Medulla oblongata (tissue), 1 donor: ENCODE results near the gene INO80B.
A peak's percentile ranks its signal among the peaks of the same experiment; 100 is the strongest.
"Not testable (repeated sequence)": the region's sequence is repeated elsewhere in the genome, so short reads cannot be mapped to it uniquely, and the experiment has no call there.

Experiments
- DNase-seq: peaks from one replicate; pipeline ENCODE4 v3.0.0-alpha.2; 2015; ENCODE audit errors: extremely low spot score

The INO80B gene

GRCh38 chr2:74481961-74482800 is 27.3 kb downstream of the INO80B start:
- DNase-seq, result no peak

GRCh38 chr2:74482801-74483674 is 28.2 kb downstream of the INO80B start, which contains the start of the genes CCDC142 and TTC31:
Gene CCDC142, minus strand, starts transcription at chr2:74482998. Its CDS starts 161 bp downstream, at chr2:74482837.
Gene TTC31, plus strand, starts transcription at chr2:74483081. Its CDS starts 15 bp downstream, at chr2:74483096.
- DNase-seq, result peak; percentile 98

- DNase-seq, result not testable (repeated sequence)
Observed at GRCh38 chr2:74483675-74484164, 28.8 kb downstream of the INO80B start.

- no peak for DNase-seq
Observed at GRCh38 chr2:74486141-74486540, 31.3 kb downstream of the INO80B start.

- DNase-seq, result no peak
Observed at GRCh38 chr2:74488643-74489481, 34.0 kb downstream of the INO80B start.

GRCh38 chr2:74489906-74490305 is 35.0 kb downstream of the INO80B start:
- no peak for DNase-seq

- DNase-seq, result no peak
Observed at GRCh38 chr2:74491648-74492544, 37.0 kb downstream of the INO80B start.

- no peak for DNase-seq
Observed at GRCh38 chr2:74493546-74493945, 38.7 kb downstream of the INO80B start.

GRCh38 chr2:74495440-74495839 is 40.6 kb downstream of the INO80B start:
- no peak for DNase-seq

GRCh38 chr2:74496997-74497776 is 42.3 kb downstream of the INO80B start:
- DNase-seq, result no peak

- DNase-seq, result no peak
Observed at GRCh38 chr2:74497777-74498499, 43.1 kb downstream of the INO80B start.

- no peak for DNase-seq
Observed at GRCh38 chr2:74498500-74499266, 43.8 kb downstream of the INO80B start.

GRCh38 chr2:74499267-74499939 is 44.5 kb downstream of the INO80B start, which contains the start of gene LBX2:
Gene LBX2, minus strand, starts transcription at chr2:74499603. Its CDS starts 66 bp downstream, at chr2:74499537.
- DNase-seq, result no peak

GRCh38 chr2:74499940-74500577 is 45.2 kb downstream of the INO80B start:
- no peak for DNase-seq

GRCh38 chr2:74500578-74500946 is 45.7 kb downstream of the INO80B start:
- no peak for DNase-seq

- DNase-seq, result no peak
Observed at GRCh38 chr2:74501335-74502071, 46.6 kb downstream of the INO80B start.
